ENCODE results near the gene CNTNAP2.
"Not testable (repeated sequence)": the region's sequence is repeated elsewhere in the genome, so short reads cannot be mapped to it uniquely, and the experiment has no call there.

GRCh38 chr7:147114525-147114924 lies 997.9 kb downstream of the CNTNAP2 start:
- TF ChIP-seq CTCF (IDR thresholded peaks at IDR 0.05; ENCODE audit: insufficient read depth, low read length, poor library complexity, severe bottlenecking); EZH2phosphoT487 (conservative IDR thresholded peaks at IDR 0.05; ENCODE audit: low read length): not testable (repeated sequence)
